ENCODE data around the gene CACNA1G. TPM values are rescaled to one million over a fixed set of nuclear protein-coding genes. Genes with fewer than 3 reads are reported as not detected.

Gene CACNA1G
- total RNA-seq, 4 donors from 2014 or later: 0.15 to 0.94 (median 0.16) TPM; not detected in 1

- Histone ChIP-seq H3K9me3 (no peaks in the 10 kb centered on the region), H3K4me1 (peaks cover 0 to 22% (median 11%) of the 10 kb centered on the region in 3 donors), H3K27ac (no peak overlapping the region), H3K36me3 (no peaks in the 10 kb centered on the region), H3K4me3 (no peak overlapping the region), H3K27me3 (peaks cover 26% of the 10 kb centered on the region)
- no peak for ATAC-seq
- 58 to 83% methylated on average over 3 to 6 of the region's 13 CpGs for WGBS, 2 donors (ENCODE audit: low coverage in 1 of 2)
- TF ChIP-seq POLR2A (IDR thresholded peaks at IDR 0.05) (no peak), CTCF (IDR thresholded peaks at IDR 0.05) (no peak), EP300 (IDR thresholded peaks at IDR 0.05) (no peak), POLR2AphosphoS5 (IDR thresholded peaks at IDR 0.05) (no peak)
These were observed 41.4 kb downstream of the CACNA1G start for GRCh38 chr17:50601823-50602375.

GRCh38 chr17:50602836-50603235 lies 42.3 kb downstream of the CACNA1G start:
- peaks cover 0 to 22% (median 11%) of the 10 kb centered on the region in 3 donors for H3K4me1 ChIP-seq
- H3K27me3 ChIP-seq: peaks cover 27% of the 10 kb centered on the region
- TF ChIP-seq CTCF (IDR thresholded peaks at IDR 0.05) (no peak), POLR2A (IDR thresholded peaks at IDR 0.05) (no peak), EP300 (IDR thresholded peaks at IDR 0.05) (no peak)
- no peak overlapping the region for H3K27ac ChIP-seq
- no peak overlapping the region for H3K4me3 ChIP-seq
- ATAC-seq: no peak
- H3K9me3 ChIP-seq: no peaks in the 10 kb centered on the region
- 80% methylated on average over 1 of the region's 18 CpGs for WGBS, 2 donors (ENCODE audit: low coverage in 1 of 2)
- H3K36me3 ChIP-seq: no peaks in the 10 kb centered on the region

- TF ChIP-seq EP300 (IDR thresholded peaks at IDR 0.05): no peak
- TF ChIP-seq CTCF (IDR thresholded peaks at IDR 0.05): peak in 1 of 4 experiments; percentile 4
- no peaks in the 10 kb centered on the region for H3K9me3 ChIP-seq
- no peak for ATAC-seq
- no peak overlapping the region for H3K27ac ChIP-seq
- peaks cover 0 to 22% (median 11%) of the 10 kb centered on the region in 3 donors for H3K4me1 ChIP-seq
- WGBS, 2 donors (ENCODE audit: low coverage in 1 of 2): 74% methylated on average over 7 of the region's 9 CpGs; no CpG with 5 or more reads in 1 of the 2 donors
- H3K36me3 ChIP-seq: no peaks in the 10 kb centered on the region
- H3K27me3 ChIP-seq: peaks cover 27% of the 10 kb centered on the region
- no peak overlapping the region for H3K4me3 ChIP-seq
These were observed 42.8 kb downstream of the CACNA1G start for GRCh38 chr17:50603340-50603739.

GRCh38 chr17:50604513-50604912 lies 44.0 kb downstream of the CACNA1G start:
- ATAC-seq: peak; percentile 76
- H3K27me3 ChIP-seq: peaks cover 34% of the 10 kb centered on the region
- H3K9me3 ChIP-seq: no peaks in the 10 kb centered on the region
- 0% methylated on average over 2 of the region's 13 CpGs; no CpG with 5 or more reads in 1 of the 2 donors for WGBS, 2 donors (ENCODE audit: low coverage in 1 of 2)
- H3K4me3 ChIP-seq: no peak overlapping the region
- no peak for TF ChIP-seq EP300 (IDR thresholded peaks at IDR 0.05)
- TF ChIP-seq CTCF (IDR thresholded peaks at IDR 0.05): no peak
- no peak for TF ChIP-seq POLR2AphosphoS5 (IDR thresholded peaks at IDR 0.05)
- no peak for TF ChIP-seq POLR2A (IDR thresholded peaks at IDR 0.05)
- H3K4me1 ChIP-seq: peaks cover 0 to 22% (median 11%) of the 10 kb centered on the region in 3 donors
- no peaks in the 10 kb centered on the region for H3K36me3 ChIP-seq
- peak overlapping the region in 2 of 4 donors; percentile 6 to 24 for H3K27ac ChIP-seq

- 82% methylated on average over 4 of the region's 10 CpGs; no CpG with 5 or more reads in 1 of the 2 donors for WGBS, 2 donors (ENCODE audit: low coverage in 1 of 2)
- ATAC-seq: no peak
These were observed 44.9 kb downstream of the CACNA1G start for GRCh38 chr17:50605429-50605828.

More at GRCh38 chr17:50605429-50605828, 44.9 kb downstream of the CACNA1G start:
- Histone ChIP-seq H3K27ac (no peak overlapping the region), H3K36me3 (no peaks in the 10 kb centered on the region), H3K4me3 (no peak overlapping the region), H3K4me1 (peaks cover 0 to 22% (median 11%) of the 10 kb centered on the region in 3 donors), H3K9me3 (no peaks in the 10 kb centered on the region), H3K27me3 (peaks cover 39% of the 10 kb centered on the region)
- TF ChIP-seq EP300 (IDR thresholded peaks at IDR 0.05) (no peak), CTCF (IDR thresholded peaks at IDR 0.05) (no peak), POLR2AphosphoS5 (IDR thresholded peaks at IDR 0.05) (no peak), POLR2A (IDR thresholded peaks at IDR 0.05) (no peak)

Data from gastroesophageal sphincter (tissue), 4 donors.